Neuronal stem cell (in vitro differentiated cells): ENCODE measurements around the gene TCIRG1.
A peak's percentile ranks its signal among the peaks of the same experiment; 100 is the strongest.

ENCODE experiments used
- DNase-seq: peaks from one replicate; pipeline ENCODE4 v3.0.0-alpha.2; 2013; ENCODE audit warnings: low spot score
- H2AFZ ChIP-seq: one replicate; pipeline ENCODE4 v1.6.1; 2013; ENCODE audit warnings: mild to moderate bottlenecking, low read length, inconsistent platforms
- H2AK5ac ChIP-seq: 2 replicates; pipeline ENCODE4 v1.6.1; 2013; ENCODE audit warnings: low read depth, mild to moderate bottlenecking, inconsistent platforms, low read length, moderate library complexity, mixed read lengths
- H2BK120ac ChIP-seq: 2 replicates; pipeline ENCODE4 v1.6.1; 2013; ENCODE audit warnings: low read depth, mild to moderate bottlenecking, inconsistent platforms, low read length, moderate library complexity, mixed read lengths
- H2BK12ac ChIP-seq: one replicate; pipeline ENCODE4 v1.6.1; 2013; ENCODE audit warnings: low read length, inconsistent platforms
- H2BK15ac ChIP-seq: 2 replicates; pipeline ENCODE4 v1.6.1; 2013; ENCODE audit warnings: mild to moderate bottlenecking, low read length, inconsistent platforms, mixed read lengths
- H2BK5ac ChIP-seq: one replicate; pipeline ENCODE4 v1.6.1; 2013; ENCODE audit warnings: inconsistent platforms, mild to moderate bottlenecking, low read length, moderate library complexity
- H3K14ac ChIP-seq: one replicate; pipeline ENCODE4 v1.6.1; 2013; ENCODE audit warnings: low read length, inconsistent platforms
- H3K18ac ChIP-seq: 2 replicates; pipeline ENCODE4 v1.6.1; 2013; ENCODE audit warnings: low read length, inconsistent platforms
- H3K23ac ChIP-seq: 2 replicates; pipeline ENCODE4 v1.6.1; 2013; ENCODE audit warnings: low read depth, mild to moderate bottlenecking, mixed read lengths, low read length, inconsistent platforms; ENCODE audit not compliant: poor library complexity
- H3K27ac ChIP-seq: replicated peaks from 3 replicates; pipeline ENCODE4 v1.5.1; 2013; ENCODE audit warnings: low read length, inconsistent platforms
- H3K27me3 ChIP-seq, 3 experiments: 2 replicates each; pipeline ENCODE4 v1.6.1; 2013; ENCODE audit warnings: low read length in 3 of 3, mild to moderate bottlenecking in 2 of 3, inconsistent platforms in 1 of 3, low read depth in 1 of 3, mixed read lengths in 1 of 3, moderate library complexity in 1 of 3; ENCODE audit not compliant: control insufficient read depth in 3 of 3, insufficient read depth in 3 of 3
- H3K36me3 ChIP-seq, 2 donors: replicated peaks in 1 of 2; 2 replicates each; pipeline ENCODE4 v1.6.1; 2013; ENCODE audit warnings: low read length in 2 of 2; ENCODE audit not compliant: control insufficient read depth in 2 of 2, insufficient read depth in 2 of 2
- H3K4ac ChIP-seq: 2 replicates; pipeline ENCODE4 v1.6.1; 2013; ENCODE audit warnings: inconsistent platforms, mild to moderate bottlenecking, low read length, moderate library complexity
- H3K4me1 ChIP-seq, 2 donors: 1 replicate in 1 of 2; 2 replicates in 1 of 2; pipeline ENCODE4 v1.6.1; 2013; ENCODE audit warnings: low read length in 2 of 2, low read depth in 1 of 2; ENCODE audit not compliant: control insufficient read depth in 2 of 2, insufficient read depth in 1 of 2
- H3K4me2 ChIP-seq: one replicate; pipeline ENCODE4 v1.6.1; 2013; ENCODE audit warnings: mild to moderate bottlenecking, low read length, inconsistent platforms; ENCODE audit not compliant: insufficient read depth, poor library complexity, severe bottlenecking
- H3K4me3 ChIP-seq, 2 donors: 2 replicates each; pipeline ENCODE4 v1.5.1; 2013; ENCODE audit warnings: low read length in 2 of 2, mild to moderate bottlenecking in 2 of 2, inconsistent platforms in 1 of 2, moderate library complexity in 1 of 2
- H3K79me1 ChIP-seq: one replicate; pipeline ENCODE4 v1.6.1; 2013; ENCODE audit warnings: low read depth, mild to moderate bottlenecking, inconsistent platforms, low read length, moderate library complexity
- H3K9ac ChIP-seq: one replicate; pipeline ENCODE4 v1.6.1; 2013; ENCODE audit warnings: mild to moderate bottlenecking, low read depth, low read length, inconsistent platforms; ENCODE audit not compliant: poor library complexity
- H3K9me3 ChIP-seq, 2 donors: replicated peaks in 1 of 2; 2 replicates each; pipeline versions ENCODE3 to v1.6.1; 2013; ENCODE audit warnings: low read length in 2 of 2, mild to moderate bottlenecking in 2 of 2, inconsistent platforms in 1 of 2, low read depth in 1 of 2, mixed read lengths in 1 of 2, moderate library complexity in 1 of 2; ENCODE audit not compliant: control insufficient read depth in 2 of 2, insufficient read depth in 1 of 2
- H4K8ac ChIP-seq: one replicate; pipeline ENCODE4 v1.6.1; 2013; ENCODE audit warnings: low read depth, mild to moderate bottlenecking, inconsistent platforms, low read length, moderate library complexity
- H4K91ac ChIP-seq: one replicate; pipeline ENCODE4 v1.6.1; 2013; ENCODE audit warnings: low read length, low read depth, mild to moderate bottlenecking, inconsistent platforms; ENCODE audit not compliant: poor library complexity
- WGBS, 2 donors: extraction: QIAGEN DNeasy Blood & Tissue Kit; methylation state at CpG; one replicate each; pipeline ENCODE4 v1.1.7; 2013; ENCODE audit warnings: missing lambda C conversion rate in 2 of 2, mixed read lengths in 1 of 2; ENCODE audit not compliant: insufficient read length in 2 of 2, insufficient replicate concordance in 1 of 2; ENCODE audit errors: extremely low coverage in 2 of 2; 5-methylcytosine and 5-hydroxymethylcytosine counted together

TCIRG1 gene

GRCh38 chr11:67996051-67996450 is 42.8 kb upstream of the TCIRG1 start:
- H3K9me3 ChIP-seq: no peaks in the 10 kb centered on the region
- no peaks in the 10 kb centered on the region for H3K79me1 ChIP-seq
- peaks cover 9 to 11% of the 10 kb centered on the region in 2 donors for H3K4me1 ChIP-seq
- H3K23ac ChIP-seq: no peak overlapping the region
- H3K4me3 ChIP-seq: no peak overlapping the region
- no peaks in the 10 kb centered on the region for H3K36me3 ChIP-seq
- peaks cover 0 to 2% (median 0%) of the 10 kb centered on the region in 3 experiments for H3K27me3 ChIP-seq
- H2BK15ac ChIP-seq: no peak overlapping the region
- H2BK120ac ChIP-seq: no peak overlapping the region
- H3K4ac ChIP-seq: no peak overlapping the region
- H4K8ac ChIP-seq: no peak overlapping the region
- no peak overlapping the region for H3K4me2 ChIP-seq
- no peak overlapping the region for H4K91ac ChIP-seq
- H3K27ac ChIP-seq: no peak overlapping the region
- no peak overlapping the region for H3K18ac ChIP-seq
- no peak overlapping the region for H2AK5ac ChIP-seq
- no CpG with 5 or more reads among the region's 13 CpGs for WGBS, 2 donors
- no peak overlapping the region for H3K14ac ChIP-seq
- H2AFZ ChIP-seq: no peak overlapping the region
- no peak overlapping the region for H2BK5ac ChIP-seq
- H2BK12ac ChIP-seq: no peak overlapping the region
- DNase-seq: no peak
- H3K9ac ChIP-seq: no peak overlapping the region

DNA sequence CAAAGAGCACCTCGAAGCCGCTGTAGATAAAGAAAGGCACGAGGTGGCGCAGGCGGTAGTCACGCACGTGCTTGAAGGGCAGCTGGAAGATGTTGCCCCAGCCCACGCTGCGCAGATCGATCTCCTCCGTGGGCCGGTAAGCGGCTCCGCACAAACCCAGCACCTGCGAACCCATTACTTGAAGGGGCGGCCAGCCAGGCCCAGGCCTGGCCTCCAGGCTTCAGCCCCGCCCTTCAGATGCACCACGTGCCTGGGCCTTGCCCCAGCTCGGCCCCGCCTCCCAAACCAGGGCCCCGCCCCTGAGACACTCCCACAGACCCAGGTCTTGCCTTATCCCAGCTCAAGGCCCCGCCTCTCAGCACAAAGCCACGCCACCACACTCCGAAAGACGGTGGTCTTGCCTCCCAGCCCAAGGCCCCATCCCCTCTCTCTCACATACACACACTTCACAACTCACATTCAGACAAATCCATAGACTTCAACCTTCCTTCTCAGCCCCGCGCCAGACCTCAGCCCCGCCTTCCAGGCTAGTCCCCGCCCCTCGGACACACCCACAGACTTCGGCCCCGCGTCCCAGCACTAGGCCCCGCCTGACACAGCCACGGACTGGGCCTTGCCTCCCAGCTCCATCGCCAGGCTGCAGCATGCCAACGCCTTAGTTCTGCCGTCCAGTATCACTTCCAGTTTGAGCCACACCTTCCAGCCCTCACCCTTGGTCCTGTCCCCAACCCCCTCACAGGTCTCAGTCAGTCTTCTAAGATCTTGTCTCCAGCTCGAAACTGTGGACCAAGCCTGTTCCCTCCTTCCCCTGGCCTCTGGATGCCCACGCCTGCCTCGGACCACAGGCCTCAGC is 42.0 kb upstream of the TCIRG1 start:
- H3K27ac ChIP-seq: peak overlapping the region; percentile 42
- H3K4me1 ChIP-seq: peaks cover 9 to 11% of the 10 kb centered on the region in 2 donors
- H3K14ac ChIP-seq: no peak overlapping the region
- H3K4ac ChIP-seq: peak overlapping the region; percentile 84
- peak overlapping the region; percentile 66 for H2BK5ac ChIP-seq
- H2BK15ac ChIP-seq: peak overlapping the region; percentile 100
- H3K36me3 ChIP-seq: no peaks in the 10 kb centered on the region
- H3K27me3 ChIP-seq: peaks cover 0 to under 1% (median 0%) of the 10 kb centered on the region in 3 experiments
- no peak overlapping the region for H2AFZ ChIP-seq
- H4K8ac ChIP-seq: peak overlapping the region; percentile 82
- peak overlapping the region; percentile 100 for H2AK5ac ChIP-seq
- peak overlapping the region; percentile 93 for H3K18ac ChIP-seq
- H3K79me1 ChIP-seq: no peaks in the 10 kb centered on the region
- H3K9ac ChIP-seq: peak overlapping the region; percentile 44
- H2BK12ac ChIP-seq: peak overlapping the region; percentile 73
- peak overlapping the region; percentile 87 for H2BK120ac ChIP-seq
- peak overlapping the region; percentile 55 for H3K23ac ChIP-seq
- WGBS, 2 donors: no CpG with 5 or more reads among the region's 41 CpGs
- no peak overlapping the region for H4K91ac ChIP-seq
- peak; percentile 71 for DNase-seq
- peak overlapping the region; percentile 70 for H3K4me2 ChIP-seq
- no peaks in the 10 kb centered on the region for H3K9me3 ChIP-seq
- H3K4me3 ChIP-seq: peak overlapping the region in 1 of 2 donors; percentile 74

GRCh38 chr11:67997475-67997921 is 41.3 kb upstream of the TCIRG1 start:
- Histone ChIP-seq H3K23ac (peak overlapping the region; percentile 55), H2BK120ac (peak overlapping the region; percentile 87), H3K4ac (peak overlapping the region; percentile 84), H3K27ac (no peak overlapping the region), H3K9me3 (no peaks in the 10 kb centered on the region), H2BK15ac (peak overlapping the region; percentile 100), H4K91ac (no peak overlapping the region), H3K14ac (peak overlapping the region; percentile 89), H4K8ac (peak overlapping the region; percentile 82), H3K79me1 (no peaks in the 10 kb centered on the region), H2AK5ac (peak overlapping the region; percentile 100), H2BK12ac (peak overlapping the region; percentile 73), H3K36me3 (no peaks in the 10 kb centered on the region), H3K27me3 (peaks cover 0 to under 1% (median 0%) of the 10 kb centered on the region in 3 experiments), H2BK5ac (peak overlapping the region; percentile 66), H2AFZ (no peak overlapping the region), H3K4me2 (no peak overlapping the region), H3K9ac (peak overlapping the region; percentile 44), H3K18ac (peak overlapping the region; percentile 93), H3K4me3 (no peak overlapping the region), H3K4me1 (peaks cover 11 to 13% of the 10 kb centered on the region in 2 donors)
- WGBS, 2 donors: no CpG with 5 or more reads among the region's 29 CpGs
- DNase-seq: no peak
